Hepatocyte (in vitro differentiated cells): ENCODE data around the gene KRT77.

ENCODE experiments used
- EZH2 ChIP-seq: fragments of 200-600 bp; sonication (generic); IDR thresholded peaks from 2 replicates; pipeline ENCODE4 v1.6.1; 2016; ENCODE audit warnings: antibody characterized with exemption, mild to moderate bottlenecking, borderline replicate concordance
- EZH2phosphoT487 ChIP-seq: fragments of 200-600 bp; sonication (generic); IDR thresholded peaks from one replicate; pipeline ENCODE4 v1.6.1; 2018; ENCODE audit warnings: antibody characterized with exemption, mild to moderate bottlenecking, low read depth, moderate library complexity; ENCODE audit not compliant: unreplicated experiment, severe bottlenecking
- TF ChIP-seq, protein P1 (sequence below): fragments of 200-600 bp; sonication (generic); IDR thresholded peaks from 2 replicates; pipeline ENCODE4 v1.5.1; 2016; ENCODE audit warnings: antibody characterized with exemption, mild to moderate bottlenecking; ENCODE audit not compliant: poor library complexity

DNA sequence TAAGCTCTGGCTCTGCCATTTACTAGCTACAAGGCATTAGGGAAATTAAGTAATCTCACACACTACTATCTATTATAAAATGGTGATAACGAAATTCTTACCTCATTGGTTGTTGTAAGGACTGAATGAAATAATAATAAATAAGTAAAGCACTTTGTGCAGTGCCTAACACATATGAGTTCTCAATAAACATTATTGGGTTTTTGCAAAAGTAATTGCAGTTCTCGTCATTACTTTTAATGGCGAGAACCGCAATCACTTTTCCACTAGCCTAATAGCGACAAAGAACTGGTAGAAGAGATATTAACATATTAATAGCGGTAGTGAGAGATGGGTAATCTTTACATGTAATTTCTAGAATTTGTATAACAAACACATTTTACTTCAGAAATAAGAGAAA lies 9.2 kb downstream of the KRT77 start:
- TF ChIP-seq EZH2 (no peak), EZH2phosphoT487 (no peak)
- TF ChIP-seq, protein P1, sequence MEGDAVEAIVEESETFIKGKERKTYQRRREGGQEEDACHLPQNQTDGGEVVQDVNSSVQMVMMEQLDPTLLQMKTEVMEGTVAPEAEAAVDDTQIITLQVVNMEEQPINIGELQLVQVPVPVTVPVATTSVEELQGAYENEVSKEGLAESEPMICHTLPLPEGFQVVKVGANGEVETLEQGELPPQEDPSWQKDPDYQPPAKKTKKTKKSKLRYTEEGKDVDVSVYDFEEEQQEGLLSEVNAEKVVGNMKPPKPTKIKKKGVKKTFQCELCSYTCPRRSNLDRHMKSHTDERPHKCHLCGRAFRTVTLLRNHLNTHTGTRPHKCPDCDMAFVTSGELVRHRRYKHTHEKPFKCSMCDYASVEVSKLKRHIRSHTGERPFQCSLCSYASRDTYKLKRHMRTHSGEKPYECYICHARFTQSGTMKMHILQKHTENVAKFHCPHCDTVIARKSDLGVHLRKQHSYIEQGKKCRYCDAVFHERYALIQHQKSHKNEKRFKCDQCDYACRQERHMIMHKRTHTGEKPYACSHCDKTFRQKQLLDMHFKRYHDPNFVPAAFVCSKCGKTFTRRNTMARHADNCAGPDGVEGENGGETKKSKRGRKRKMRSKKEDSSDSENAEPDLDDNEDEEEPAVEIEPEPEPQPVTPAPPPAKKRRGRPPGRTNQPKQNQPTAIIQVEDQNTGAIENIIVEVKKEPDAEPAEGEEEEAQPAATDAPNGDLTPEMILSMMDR, result no peak
